PFSK-1 (cell line): ENCODE data around the gene CDX1.

Experiments used
- POLR2AphosphoS5 ChIP-seq: IDR thresholded peaks from 2 replicates; pipeline ENCODE4 v1.6.1; 2012; ENCODE audit warnings: low read depth, mild to moderate bottlenecking, control low read depth, low read length, moderate library complexity
- REST ChIP-seq, 2 experiments: IDR thresholded peaks; 2 replicates each; pipeline versions ENCODE4 v1.6.1 to v1.8.0; 2011 to 2012; ENCODE audit warnings: low read depth in 2 of 2, low read length in 2 of 2, control low read depth in 1 of 2, inconsistent platforms in 1 of 2, mild to moderate bottlenecking in 1 of 2, moderate library complexity in 1 of 2; ENCODE audit not compliant: insufficient read depth in 1 of 2
- SIN3A ChIP-seq: IDR thresholded peaks from 2 replicates; pipeline ENCODE4 v1.6.1; 2012; ENCODE audit warnings: mild to moderate bottlenecking, low read length, moderate library complexity, borderline replicate concordance; ENCODE audit not compliant: insufficient read depth
- TAF1 ChIP-seq: IDR thresholded peaks from 2 replicates; pipeline ENCODE4 v1.6.1; 2012; ENCODE audit warnings: low read length, control low read depth, borderline replicate concordance; ENCODE audit not compliant: insufficient read depth

GRCh38 chr5:150203832-150204589 lies 37.4 kb downstream of the CDX1 start:
- TF ChIP-seq REST (IDR thresholded peaks at IDR 0.05; ENCODE audit: insufficient read depth in 1 of 2, low read depth in 2 of 2, low read length in 2 of 2): no peak
- TF ChIP-seq TAF1: no peak
- no peak for TF ChIP-seq POLR2AphosphoS5
- no peak for TF ChIP-seq SIN3A
